HEK293T (cell line): Measurements from ENCODE around the gene EPHA4.

Experiments used
- BHLHE40 ChIP-seq: fragments of 450-650 bp; IDR thresholded peaks from 2 replicates; pipeline ENCODE4 v1.6.1; 2016; ENCODE audit warnings: mild to moderate bottlenecking, moderate library complexity, borderline replicate concordance
- CTBP1 ChIP-seq: fragments of 450-650 bp; IDR thresholded peaks from 2 replicates; pipeline ENCODE4 v1.6.1; 2016; ENCODE audit warnings: borderline replicate concordance
- FOXK2 ChIP-seq: fragments of 450-650 bp; IDR thresholded peaks from 2 replicates; pipeline ENCODE4 v1.6.1; 2016; ENCODE audit warnings: mild to moderate bottlenecking
- L3MBTL2 ChIP-seq: fragments of 450-650 bp; conservative IDR thresholded peaks from 2 replicates; pipeline ENCODE4 v1.6.1; 2016; ENCODE audit warnings: mild to moderate bottlenecking
- SUZ12 ChIP-seq: fragments of 450-650 bp; IDR thresholded peaks from 2 replicates; pipeline ENCODE4 v1.6.1; 2016; ENCODE audit warnings: mild to moderate bottlenecking
- TARDBP ChIP-seq: fragments of 450-650 bp; IDR thresholded peaks from 2 replicates; pipeline ENCODE4 v1.6.1; 2016

- no peak for TF ChIP-seq TARDBP
- TF ChIP-seq CTBP1 = no peak
- TF ChIP-seq SUZ12 = no peak
- no peak for TF ChIP-seq FOXK2
- no peak for TF ChIP-seq L3MBTL2
- TF ChIP-seq BHLHE40 = no peak
Observed at GRCh38 chr2:221372907-221373306, 199.2 kb downstream of the EPHA4 start.
